Measurements from ENCODE around the gene CCNJ. TPM values are rescaled to one million over a fixed set of nuclear protein-coding genes. Genes with fewer than 3 reads are reported as not detected.

The CCNJ gene
- total and polyA plus RNA-seq, 9 of the 15 experiments (the other 6 are each of a cell fraction or from before 2014, with no cell fraction given), result 0.69 to 15.7 (median 9.2) TPM

GRCh38 chr10:96038476-96039387 is 4.7 kb upstream of the CCNJ start:
- no peak for DNase-seq (ENCODE audit: extremely low read depth in 1 of 4, low spot score in 3 of 4)
- no peak for FAIRE-seq
- H3K4me3 ChIP-seq, result no peak overlapping the region
- intact Hi-C loops (cut with micrococcal nuclease), result no loop called here
- ChIA-PET CTCF (ENCODE audit: low intra/inter-chr PET ratio) (no interaction called here), POLR2A (interaction anchor here (1.3 kb wide), 1 partner anchor 91 kb away, joined by 4 read pairs; the partner anchor contains the start of gene ZNF518A)
- ATAC-seq, result no peak
- H3K9ac ChIP-seq (ENCODE audit: insufficient read depth in 1 of 2, low read depth in 2 of 2, low read length in 2 of 2), result no peak overlapping the region
- H2AFZ ChIP-seq (ENCODE audit: low read depth, low read length), result no peak overlapping the region
- peaks cover 7 to 9% of the 10 kb centered on the region in 2 experiments; a peak in 4 of 5 replicates for H3K4me1 ChIP-seq (replicated peaks in 1 of 2; ENCODE audit: control insufficient read depth in 2 of 2, insufficient read depth in 2 of 2, low read length in 2 of 2)
- H4K20me1 ChIP-seq (replicated peaks; ENCODE audit: control insufficient read depth, insufficient read depth, low read length), result no peaks in the 10 kb centered on the region
- H3K27me3 ChIP-seq (ENCODE audit: control insufficient read depth in 2 of 2, insufficient read depth in 2 of 2, low read length in 2 of 2), result no peaks in the 10 kb centered on the region
- H3K36me3 ChIP-seq (ENCODE audit: control insufficient read depth, insufficient read depth, low read length), result no peaks in the 10 kb centered on the region
- H3K9me3 ChIP-seq (replicated peaks; ENCODE audit: control insufficient read depth, insufficient read depth, low read depth, low read length), result no peaks in the 10 kb centered on the region
- 59% methylated on average over 2 of the region's 4 CpGs for WGBS (ENCODE audit: insufficient coverage, low coverage, missing lambda C conversion rate)
- H3K9me1 ChIP-seq (ENCODE audit: control insufficient read depth, insufficient read depth, low read length), result no peaks in the 10 kb centered on the region
- in situ Hi-C loops (cut with MboI), result no loop called here
- no TSS peak for BruUV-seq (replicated peaks)
- peaks cover 8% of the 10 kb centered on the region; the same call in 2 of the 3 replicates for H3K79me2 ChIP-seq (ENCODE audit: control insufficient read depth, insufficient read depth, low read length)
- H3K4me2 ChIP-seq (ENCODE audit: insufficient read depth, low read length), result no peak overlapping the region
- no peak overlapping the region for H3K27ac ChIP-seq (ENCODE audit: extremely low read depth, low read depth, low read length)
- no peak for TF ChIP-seq ZNF24 (IDR thresholded peaks at IDR 0.05)
- no peak for TF ChIP-seq ZFX (CRISPR knock-in tag; IDR thresholded peaks at IDR 0.05)
- no peak for TF ChIP-seq ZFP30 (CRISPR knock-in tag; IDR thresholded peaks at IDR 0.05; ENCODE audit: borderline replicate concordance)
- TF ChIP-seq MCM3 (IDR thresholded peaks at IDR 0.05), result no peak
- TF ChIP-seq KDM4B (IDR thresholded peaks at IDR 0.05; ENCODE audit: borderline replicate concordance in 2 of 2, low read depth in 1 of 2), result no peak
- no peak for TF ChIP-seq NFE2 (IDR thresholded peaks at IDR 0.05; ENCODE audit: low read depth)
- no peak for TF ChIP-seq FOXJ2 (tag; IDR thresholded peaks at IDR 0.05)
- TF ChIP-seq JUNB (CRISPR knock-in tag; conservative IDR thresholded peaks at IDR 0.05), result no peak
- TF ChIP-seq, protein P1, sequence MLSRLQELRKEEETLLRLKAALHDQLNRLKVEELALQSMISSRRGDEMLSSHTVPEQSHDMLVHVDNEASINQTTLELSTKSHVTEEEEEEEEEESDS (CRISPR knock-in tag; IDR thresholded peaks at IDR 0.05), result no peak
- TF ChIP-seq HBP1 (CRISPR knock-in tag; IDR thresholded peaks at IDR 0.05), result no peak
- no peak for TF ChIP-seq THRAP3 (IDR thresholded peaks at IDR 0.05; ENCODE audit: borderline replicate concordance)
- TF ChIP-seq ZNF655 (CRISPR knock-in tag; IDR thresholded peaks at IDR 0.05), result no peak
- TF ChIP-seq ARID3A (IDR thresholded peaks at IDR 0.05; ENCODE audit: borderline replicate concordance, low read depth, low read length), result no peak
- TF ChIP-seq HDGF (IDR thresholded peaks at IDR 0.05), result no peak
- TF ChIP-seq ATF1 (CRISPR knock-in tag; IDR thresholded peaks at IDR 0.05), result no peak
- TF ChIP-seq ATF1 (tag; IDR thresholded peaks at IDR 0.05), result no peak
- TF ChIP-seq ZNF586 (CRISPR knock-in tag; conservative IDR thresholded peaks at IDR 0.05), result no peak
- TF ChIP-seq POLR2B (IDR thresholded peaks at IDR 0.05; ENCODE audit: low read depth, partially characterized antibody), result no peak

Measured in K562 (cell line).